Activated naive CD4-positive, alpha-beta T cell (primary cell): ENCODE measurements around the gene EVA1A.
"Not testable (repeated sequence)": the region's sequence is repeated elsewhere in the genome, so short reads cannot be mapped to it uniquely, and the experiment has no call there.

ENCODE experiments used
- DNase-seq, 4 experiments: peaks; one replicate each; lab custom pipeline; 2025; lab: John Stamatoyannopoulos, UW

The EVA1A gene

GRCh38 chr2:75482398-75482797, 78.3 kb downstream of the EVA1A start:
- DNase-seq: no peak

GRCh38 chr2:75480971-75481836, 79.5 kb downstream of the EVA1A start:
- DNase-seq: no peak

GRCh38 chr2:75477696-75478095, 83.0 kb downstream of the EVA1A start:
- not testable (repeated sequence) for DNase-seq

- no peak for DNase-seq
Measured at GRCh38 chr2:75476761-75477160, 84.0 kb downstream of the EVA1A start.

- no peak for DNase-seq
Measured at GRCh38 chr2:75475976-75476375, 84.8 kb downstream of the EVA1A start.

GRCh38 chr2:75475049-75475448, 85.7 kb downstream of the EVA1A start:
- DNase-seq: no peak

- DNase-seq: no peak
Measured at GRCh38 chr2:75474115-75474514, 86.6 kb downstream of the EVA1A start.

GRCh38 chr2:75466708-75467311, 93.9 kb downstream of the EVA1A start:
- no peak for DNase-seq

GRCh38 chr2:75465317-75465984, 95.3 kb downstream of the EVA1A start:
- no peak for DNase-seq

- DNase-seq: no peak
Measured at GRCh38 chr2:75464348-75464946, 96.3 kb downstream of the EVA1A start.

GRCh38 chr2:75462721-75463120, 98.0 kb downstream of the EVA1A start:
- DNase-seq: no peak

GRCh38 chr2:75462206-75462605, 98.5 kb downstream of the EVA1A start:
- no peak for DNase-seq

GRCh38 chr2:75460630-75461029, 100.1 kb downstream of the EVA1A start:
- DNase-seq: no peak

GRCh38 chr2:75459565-75460310, 101.0 kb downstream of the EVA1A start:
- no peak for DNase-seq

GRCh38 chr2:75458201-75458600, 102.5 kb downstream of the EVA1A start:
- no peak for DNase-seq

- DNase-seq: no peak
Measured at GRCh38 chr2:75456825-75457224, 103.9 kb downstream of the EVA1A start.

- no peak for DNase-seq
Measured at GRCh38 chr2:75456111-75456510, 104.6 kb downstream of the EVA1A start.

- DNase-seq: no peak
Measured at GRCh38 chr2:75454241-75454620, 106.5 kb downstream of the EVA1A start.

- no peak for DNase-seq
Measured at GRCh38 chr2:75453384-75454240, 107.1 kb downstream of the EVA1A start.

- no peak for DNase-seq
Measured at GRCh38 chr2:75450068-75450467, 110.7 kb downstream of the EVA1A start.

- DNase-seq: no peak
Measured at GRCh38 chr2:75447176-75447575, 113.6 kb downstream of the EVA1A start.
